Measurements from ENCODE around the gene C1QTNF9.

DNA sequence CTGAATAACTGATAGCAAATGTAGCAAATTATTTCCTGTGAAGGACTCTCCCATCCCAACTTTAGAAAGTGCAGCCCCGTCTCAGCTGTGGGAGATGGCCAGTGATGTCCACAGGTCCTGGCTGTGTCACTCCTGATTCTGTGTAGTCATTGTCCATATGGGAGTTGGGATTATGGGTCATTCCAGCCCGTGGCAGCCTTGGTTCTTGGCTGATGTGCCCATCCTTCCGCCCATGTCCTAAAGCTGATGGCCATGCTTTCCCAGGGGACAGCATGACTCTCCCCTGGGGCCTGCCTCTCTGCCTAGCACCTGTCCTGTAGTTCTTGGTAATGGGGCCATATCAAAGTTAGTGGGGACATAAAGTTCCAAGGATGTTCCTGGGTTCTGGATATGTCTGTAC is 43.9 kb upstream of the C1QTNF9 start:
- TF ChIP-seq FOXA1 (IDR thresholded peaks at IDR 0.05) (no peak), ZNF384 (IDR thresholded peaks at IDR 0.05) (no peak), FOXM1 (IDR thresholded peaks at IDR 0.05; ENCODE audit: borderline replicate concordance) (no peak)
